ENCODE data around the gene HSD3B7.

- TF ChIP-seq ZFP3 (CRISPR knock-in tag; IDR thresholded peaks at IDR 0.05) (no peak), CSRNP3 (CRISPR knock-in tag; IDR thresholded peaks at IDR 0.05) (no peak), TSHZ2 (CRISPR knock-in tag; IDR thresholded peaks at IDR 0.05) (no peak), OSR1 (CRISPR knock-in tag; IDR thresholded peaks at IDR 0.05) (no peak), RARB (CRISPR knock-in tag; IDR thresholded peaks at IDR 0.05) (no peak), CSDC2 (CRISPR knock-in tag; IDR thresholded peaks at IDR 0.05) (no peak), PATZ1 (CRISPR knock-in tag; IDR thresholded peaks at IDR 0.05; ENCODE audit: borderline replicate concordance) (no peak), BACH2 (CRISPR knock-in tag; IDR thresholded peaks at IDR 0.05; ENCODE audit: borderline replicate concordance) (no peak), ZNF8 (CRISPR knock-in tag; IDR thresholded peaks at IDR 0.05) (no peak), TCF4 (CRISPR knock-in tag; IDR thresholded peaks at IDR 0.05; ENCODE audit: borderline replicate concordance) (no peak), ARNTL (CRISPR knock-in tag; IDR thresholded peaks at IDR 0.05; ENCODE audit: borderline replicate concordance, low read depth) (no peak), CREB5 (CRISPR knock-in tag; IDR thresholded peaks at IDR 0.05; ENCODE audit: low read depth) (no peak), ZNF565 (CRISPR knock-in tag; conservative IDR thresholded peaks at IDR 0.05; ENCODE audit: low read depth) (no peak)
Observed at GRCh38 chr16:30977502-30977901, 7.5 kb upstream of the HSD3B7 start.

Data from SK-N-SH treated with all-trans-retinoic acid at 6 μM for 48 hours (cell line).